SH-SY5Y (cell line): ENCODE data around the gene ABCC1.

Experiments
- GATA2 ChIP-seq: IDR thresholded peaks from 2 replicates; pipeline ENCODE4 v1.6.1; 2011; ENCODE audit warnings: mild to moderate bottlenecking, low read depth, low read length
- GATA3 ChIP-seq: IDR thresholded peaks from 2 replicates; pipeline ENCODE4 v1.6.1; 2011; ENCODE audit warnings: low read depth, mild to moderate bottlenecking, low read length, moderate library complexity

DNA sequence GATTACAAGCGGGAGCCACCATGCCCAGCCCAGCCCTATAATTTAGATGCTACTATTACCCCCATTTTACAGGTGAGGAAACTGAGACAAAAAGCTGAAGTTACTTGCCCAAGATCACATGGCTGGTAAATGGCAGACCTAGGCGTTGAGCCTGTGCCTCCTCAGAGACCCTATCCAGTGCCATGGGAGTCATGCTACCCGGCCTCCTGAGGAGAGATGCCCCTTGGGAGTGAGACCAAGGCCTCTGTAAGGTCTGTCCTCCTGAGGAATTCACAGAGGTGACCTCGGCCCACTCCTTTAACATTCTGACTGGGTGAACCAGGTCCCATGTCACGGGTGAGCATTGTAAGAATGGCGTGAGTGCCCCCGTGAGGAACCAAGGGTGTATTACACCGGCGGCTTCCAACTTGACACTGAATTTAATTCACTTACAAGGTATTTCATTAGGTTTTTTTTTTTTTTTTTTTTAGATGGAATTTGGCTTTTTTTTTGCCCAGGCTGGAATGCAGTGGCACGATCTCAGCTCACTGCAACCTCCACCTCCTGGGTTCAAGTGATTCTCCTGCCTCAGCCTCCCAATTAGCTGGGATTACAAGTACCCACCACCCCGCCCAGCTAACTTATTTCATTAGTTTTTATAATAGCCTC, 178.2 kb downstream of the ABCC1 start:
- TF ChIP-seq GATA2 (no peak), GATA3 (no peak)
